Ovary (tissue), 9 donors: Measurements from ENCODE around the gene CLPSL2. TPM values are rescaled to one million over a fixed set of nuclear protein-coding genes. Genes with fewer than 3 reads are reported as not detected.

Source experiments
- DNase-seq, 5 donors: peaks; one replicate each; pipeline ENCODE4 v3.0.0-alpha.2; 2019 to 2020
- H3K27ac ChIP-seq, 2 donors: fragments of 200-600 bp; one replicate each; pipeline versions ENCODE4 v1.5.1 to v1.8.0; 2019 to 2022
- H3K27me3 ChIP-seq: fragments of 200-600 bp; one replicate; pipeline ENCODE4 v1.8.0; 2022
- H3K36me3 ChIP-seq: fragments of 200-600 bp; sonication (generic); one replicate; pipeline ENCODE4 v1.5.1; 2019
- H3K4me1 ChIP-seq: one replicate; pipeline ENCODE4 v1.8.1; 2013; ENCODE audit warnings: mild to moderate bottlenecking, moderate library complexity; ENCODE audit not compliant: insufficient read depth
- H3K4me3 ChIP-seq: fragments of 200-600 bp; sonication (generic); one replicate; pipeline ENCODE4 v1.5.1; 2017
- H3K9me3 ChIP-seq, 2 donors: fragments of 200-600 bp in 1 of 2; sonication (generic) in 1 of 2; one replicate each; pipeline versions ENCODE4 v1.5.1 to v1.8.1; 2013 to 2019; ENCODE audit warnings: mild to moderate bottlenecking in 1 of 2, moderate library complexity in 1 of 2
- EP300 ChIP-seq: sonication (generic); formaldehyde crosslinking; IDR thresholded peaks from one replicate; pipeline ENCODE4 v1.6.1; 2017; ENCODE audit warnings: antibody characterized with exemption
- POLR2A ChIP-seq: fragments of 450-650 bp; IDR thresholded peaks from one replicate; pipeline ENCODE4 v1.6.1; 2017; ENCODE audit warnings: antibody characterized with exemption, mild to moderate bottlenecking, moderate library complexity
- WGBS, 3 donors: extraction: QIAGEN DNeasy Blood & Tissue Kit in 1 of 3; methylation state at CpG; one replicate each; pipeline versions ENCODE4 v1.1.5 to v1.1.7; 2013 to 2017; 5-methylcytosine and 5-hydroxymethylcytosine counted together
- intact Hi-C, 4 donors: fragments of 100-400 bp; cut with DNase I; formaldehyde crosslinking; loops; one replicate each; pipeline versions ENCODE4 v1.11.0 to v1.15.1; 2022 to 2023
- polyA plus RNA-seq, 2 donors: library from polyadenylated mRNA; stranded (reverse); fragments of 200-250 nt in 1 of 2; fragments of 350-450 nt in 1 of 2; fragmentation: Illumina TruSeq in 1 of 2; extraction: RNeasy Lipid Tissue Mini Kit (QIAGEN cat#74804) in 1 of 2; gene quantifications; one replicate each; pipeline ENCODE4 v1.2.3, GENCODE V29; 2013 to 2014
- total RNA-seq, 7 donors: library from RNA; depleted of rRNA in 2 of 7; stranded (reverse); fragments of >200 nt in 2 of 7; fragmentation: NEBNext Ultra II Directional in 3 of 7; extraction: Animal tissue kit (Norgen Biotek cat#: 25700) in 3 of 7; gene quantifications; one replicate each; pipeline versions ENCODE4 v1.1.0 to v1.2.4, GENCODE V29; 2016 to 2023
- TF ChIP-seq, protein P1 (sequence below), 3 donors: fragments of 450-650 bp in 2 of 3; fragments of 200-600 bp in 1 of 3; IDR thresholded peaks; one replicate each; pipeline versions ENCODE4 v1.5.1 to v1.8.0; 2016 to 2022; ENCODE audit warnings: antibody characterized with exemption in 3 of 3, mild to moderate bottlenecking in 1 of 3
- donor health status: DM: no; HTN: no; CAD: no; lungs with moderate emphysema.
- donor health status: DM: no; HTN: no; CAD: no.
- donor health status: Bipolar disorder and iron deficiency.
- donor health status: DM: yes; HTN: yes; CAD: no.
- donor health status: DM: no; HTN: no; CAD: no.
- donor health status: DM: yes; HTN: yes; CAD: no.

The CLPSL2 gene
- total and polyA plus RNA-seq, 9 donors: not detected

DNA sequence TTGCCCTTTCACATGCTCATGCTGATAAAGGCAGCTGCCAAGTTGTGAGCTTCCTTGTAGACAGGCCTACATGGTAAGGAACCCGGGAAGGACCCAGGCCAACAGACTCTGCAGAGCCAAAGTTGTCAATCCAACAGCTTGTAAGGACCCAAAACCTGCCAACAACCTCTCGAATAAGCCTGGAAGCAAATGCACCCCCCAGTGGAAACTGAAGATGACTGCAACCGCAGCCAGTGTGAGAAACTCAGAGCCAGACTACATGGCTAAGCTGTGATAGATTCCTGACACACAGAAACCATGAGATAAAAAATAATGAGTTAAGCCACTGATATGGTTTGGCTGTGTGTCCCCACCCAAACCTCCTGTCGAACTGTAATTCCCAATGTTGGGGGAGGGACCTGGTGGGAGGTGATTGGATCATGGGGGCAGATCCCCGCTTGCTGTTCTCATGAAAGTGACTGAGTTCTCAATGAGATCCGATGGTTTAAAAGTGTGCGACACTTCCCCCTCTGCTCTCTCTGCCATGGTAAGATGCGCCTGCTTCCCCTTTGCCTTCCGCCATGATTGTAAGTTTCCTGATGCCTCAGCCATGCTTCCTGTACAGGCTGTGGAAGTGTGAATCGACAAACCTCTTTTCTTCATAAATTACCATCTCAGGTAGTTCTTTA, 18.8 kb upstream of the CLPSL2 start:
- no peak for TF ChIP-seq POLR2A
- TF ChIP-seq, protein P1, sequence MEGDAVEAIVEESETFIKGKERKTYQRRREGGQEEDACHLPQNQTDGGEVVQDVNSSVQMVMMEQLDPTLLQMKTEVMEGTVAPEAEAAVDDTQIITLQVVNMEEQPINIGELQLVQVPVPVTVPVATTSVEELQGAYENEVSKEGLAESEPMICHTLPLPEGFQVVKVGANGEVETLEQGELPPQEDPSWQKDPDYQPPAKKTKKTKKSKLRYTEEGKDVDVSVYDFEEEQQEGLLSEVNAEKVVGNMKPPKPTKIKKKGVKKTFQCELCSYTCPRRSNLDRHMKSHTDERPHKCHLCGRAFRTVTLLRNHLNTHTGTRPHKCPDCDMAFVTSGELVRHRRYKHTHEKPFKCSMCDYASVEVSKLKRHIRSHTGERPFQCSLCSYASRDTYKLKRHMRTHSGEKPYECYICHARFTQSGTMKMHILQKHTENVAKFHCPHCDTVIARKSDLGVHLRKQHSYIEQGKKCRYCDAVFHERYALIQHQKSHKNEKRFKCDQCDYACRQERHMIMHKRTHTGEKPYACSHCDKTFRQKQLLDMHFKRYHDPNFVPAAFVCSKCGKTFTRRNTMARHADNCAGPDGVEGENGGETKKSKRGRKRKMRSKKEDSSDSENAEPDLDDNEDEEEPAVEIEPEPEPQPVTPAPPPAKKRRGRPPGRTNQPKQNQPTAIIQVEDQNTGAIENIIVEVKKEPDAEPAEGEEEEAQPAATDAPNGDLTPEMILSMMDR (IDR thresholded peaks at IDR 0.05): no peak
- no peak for TF ChIP-seq EP300
- WGBS, 3 donors: 57 to 62% (median 58%) methylated on average over 10 of the region's 10 CpGs
- no peaks in the 10 kb centered on the region for H3K27me3 ChIP-seq
- no peak overlapping the region for H3K27ac ChIP-seq
- DNase-seq: no peak
- H3K4me1 ChIP-seq: no peaks in the 10 kb centered on the region
- no peaks in the 10 kb centered on the region for H3K9me3 ChIP-seq
- no peak overlapping the region for H3K4me3 ChIP-seq
- no peaks in the 10 kb centered on the region for H3K36me3 ChIP-seq
- intact Hi-C loops: loop anchor here in 1 of 4 donors (5.0 kb wide), 1 partner anchor 1775 kb away; no protein-coding TSS in a partner anchor

DNA sequence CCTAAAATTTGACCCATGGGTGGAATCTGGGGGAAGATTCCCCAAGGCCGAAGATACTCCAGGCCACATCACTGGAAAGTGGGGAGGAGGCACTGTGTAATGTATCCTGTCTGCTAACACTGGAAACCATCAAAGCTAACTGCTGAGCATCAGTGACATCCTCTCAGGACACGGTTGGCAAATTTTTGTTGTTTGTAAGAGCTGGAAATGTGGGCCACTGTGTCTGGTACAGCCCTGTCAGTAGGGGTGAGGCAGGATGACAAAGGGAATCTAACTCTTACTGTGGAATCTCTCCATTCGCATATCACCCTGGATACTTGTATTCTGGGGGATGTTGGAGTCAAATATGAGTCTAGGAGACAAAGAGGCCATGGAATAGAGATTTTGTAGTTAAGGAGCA, 17.0 kb upstream of the CLPSL2 start:
- Histone ChIP-seq H3K9me3 (no peaks in the 10 kb centered on the region), H3K4me1 (no peaks in the 10 kb centered on the region), H3K27me3 (no peaks in the 10 kb centered on the region), H3K36me3 (no peaks in the 10 kb centered on the region), H3K27ac (no peak overlapping the region), H3K4me3 (no peak overlapping the region)
- WGBS, 3 donors: 38 to 62% (median 54%) methylated on average over 3 of the region's 3 CpGs
- no peak for DNase-seq
- TF ChIP-seq, protein P1 (IDR thresholded peaks at IDR 0.05): no peak
- no peak for TF ChIP-seq EP300
- TF ChIP-seq POLR2A: no peak
- intact Hi-C loops: loop anchor here in 1 of 4 donors (5.0 kb wide), 1 partner anchor 1773 kb away; no protein-coding TSS in a partner anchor

DNA sequence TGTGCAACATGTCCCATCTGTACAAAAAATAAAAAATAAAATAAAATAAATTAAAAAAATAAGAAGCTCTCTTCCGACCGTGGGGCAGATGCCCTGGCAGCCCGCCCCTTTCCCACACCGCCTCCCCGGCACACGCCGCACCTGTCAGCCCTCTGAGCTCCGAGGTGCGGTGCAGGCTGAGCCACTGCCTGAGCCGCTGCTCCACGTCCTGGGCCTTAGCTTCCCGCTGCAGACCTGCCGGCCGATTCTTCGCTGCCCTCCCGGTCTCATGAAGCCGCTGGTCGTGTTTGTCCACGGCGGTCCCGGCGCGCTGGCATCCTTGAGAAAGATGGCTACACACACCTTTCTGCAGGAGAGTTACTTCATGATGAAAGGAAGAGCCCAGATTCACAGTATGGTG, 10.7 kb upstream of the CLPSL2 start:
- H3K36me3 ChIP-seq: no peaks in the 10 kb centered on the region
- intact Hi-C loops: no loop called here
- no peak overlapping the region for H3K27ac ChIP-seq
- H3K4me1 ChIP-seq: no peaks in the 10 kb centered on the region
- H3K9me3 ChIP-seq: no peaks in the 10 kb centered on the region
- H3K27me3 ChIP-seq: no peaks in the 10 kb centered on the region
- no peak overlapping the region for H3K4me3 ChIP-seq
- no peak for DNase-seq
- 44 to 88% (median 84%) methylated on average over 23 of the region's 23 CpGs for WGBS, 3 donors
- no peak for TF ChIP-seq EP300
- TF ChIP-seq, protein P1 (IDR thresholded peaks at IDR 0.05): no peak
- no peak for TF ChIP-seq POLR2A

DNA sequence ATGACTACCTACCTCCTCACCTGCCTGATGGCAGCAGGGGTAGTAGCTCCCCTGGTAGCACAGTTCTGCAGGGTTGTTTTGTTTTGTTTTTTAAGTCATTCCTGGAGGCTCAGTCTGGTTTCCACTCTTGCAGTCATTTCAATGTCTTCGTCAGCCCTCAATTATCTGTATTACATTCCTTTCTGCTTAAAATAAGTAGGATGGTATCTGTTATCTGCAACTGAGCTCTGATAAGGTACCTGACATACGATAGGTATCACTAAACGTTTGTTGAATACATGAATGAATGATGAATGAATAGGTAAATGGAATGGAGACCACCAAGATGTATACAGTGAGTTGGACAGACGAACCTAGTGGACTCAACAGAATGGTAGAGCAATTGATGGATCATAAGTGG, 7.2 kb upstream of the CLPSL2 start:
- no peaks in the 10 kb centered on the region for H3K27me3 ChIP-seq
- TF ChIP-seq, protein P1 (IDR thresholded peaks at IDR 0.05): no peak
- no peak for TF ChIP-seq POLR2A
- TF ChIP-seq EP300: no peak
- no peak for DNase-seq
- H3K36me3 ChIP-seq: no peaks in the 10 kb centered on the region
- no peak overlapping the region for H3K4me3 ChIP-seq
- H3K9me3 ChIP-seq: no peaks in the 10 kb centered on the region
- intact Hi-C loops: no loop called here
- H3K4me1 ChIP-seq: no peaks in the 10 kb centered on the region
- H3K27ac ChIP-seq: no peak overlapping the region
- 58 to 62% (median 60%) methylated on average over 4 of the region's 4 CpGs for WGBS, 3 donors
